ENCODE measurements around the gene SLC6A3. TPM values are rescaled to one million over a fixed set of nuclear protein-coding genes. Genes with fewer than 3 reads are reported as not detected.

The SLC6A3 gene
- total RNA-seq, 1 experiment from 2014 or later: not detected

- no peak for TF ChIP-seq CTCF (conservative IDR thresholded peaks at IDR 0.05; ENCODE audit: low read depth, low read length)
- no peak for TF ChIP-seq EZH2 (IDR thresholded peaks at IDR 0.05; ENCODE audit: borderline replicate concordance, low read depth, low read length, poor library complexity, severe bottlenecking)
- BruUV-seq (replicated peaks): no TSS peak
- intact Hi-C loops (cut with micrococcal nuclease; ENCODE audit: unreplicated experiment): no loop called here
- Histone ChIP-seq H3K9me3 (ENCODE audit: low read depth, low read length, poor library complexity, severe bottlenecking) (no peaks in the 10 kb centered on the region), H3K4me3 (ENCODE audit: low read depth, low read length, poor library complexity, severe bottlenecking) (no peak overlapping the region), H3K36me3 (ENCODE audit: insufficient read depth, low read length, poor library complexity, severe bottlenecking) (no peaks in the 10 kb centered on the region), H3K27me3 (replicated peaks; ENCODE audit: insufficient read depth, low read depth, low read length, poor library complexity) (peaks cover 65% of the 10 kb centered on the region), H3K27ac (ENCODE audit: low read depth, low read length, poor library complexity, severe bottlenecking) (no peak overlapping the region), H3K4me1 (ENCODE audit: insufficient read depth, low read length, poor library complexity, severe bottlenecking) (no peaks in the 10 kb centered on the region)
- ChIA-PET CTCF (no interaction called here), POLR2A (ENCODE audit: low non-redundant PET) (no interaction called here)
- no peak for DNase-seq (ENCODE audit: low spot score)
Observed at GRCh38 chr5:1399737-1400136, 45.5 kb downstream of the SLC6A3 start.

- TF ChIP-seq CTCF (conservative IDR thresholded peaks at IDR 0.05; ENCODE audit: low read depth, low read length): no peak
- TF ChIP-seq EZH2 (IDR thresholded peaks at IDR 0.05; ENCODE audit: borderline replicate concordance, low read depth, low read length, poor library complexity, severe bottlenecking): no peak
- DNase-seq (ENCODE audit: low spot score): no peak
- Histone ChIP-seq H3K9me3 (ENCODE audit: low read depth, low read length, poor library complexity, severe bottlenecking) (no peaks in the 10 kb centered on the region), H3K4me3 (ENCODE audit: low read depth, low read length, poor library complexity, severe bottlenecking) (no peak overlapping the region), H3K27ac (ENCODE audit: low read depth, low read length, poor library complexity, severe bottlenecking) (no peak overlapping the region), H3K27me3 (replicated peaks; ENCODE audit: insufficient read depth, low read depth, low read length, poor library complexity) (peaks cover 77% of the 10 kb centered on the region), H3K4me1 (ENCODE audit: insufficient read depth, low read length, poor library complexity, severe bottlenecking) (no peaks in the 10 kb centered on the region), H3K36me3 (ENCODE audit: insufficient read depth, low read length, poor library complexity, severe bottlenecking) (no peaks in the 10 kb centered on the region)
- no TSS peak for BruUV-seq (replicated peaks)
- ChIA-PET POLR2A (ENCODE audit: low non-redundant PET) (no interaction called here), CTCF (no interaction called here)
- intact Hi-C loops (cut with micrococcal nuclease; ENCODE audit: unreplicated experiment): no loop called here
Observed at GRCh38 chr5:1396293-1396816, 48.9 kb downstream of the SLC6A3 start.

GRCh38 chr5:1394881-1395860 is 50.1 kb downstream of the SLC6A3 start:
- TF ChIP-seq CTCF (conservative IDR thresholded peaks at IDR 0.05; ENCODE audit: low read depth, low read length) (no peak), EZH2 (IDR thresholded peaks at IDR 0.05; ENCODE audit: borderline replicate concordance, low read depth, low read length, poor library complexity, severe bottlenecking) (no peak)
- Histone ChIP-seq H3K4me3 (ENCODE audit: low read depth, low read length, poor library complexity, severe bottlenecking) (no peak overlapping the region), H3K27ac (ENCODE audit: low read depth, low read length, poor library complexity, severe bottlenecking) (no peak overlapping the region), H3K27me3 (replicated peaks; ENCODE audit: insufficient read depth, low read depth, low read length, poor library complexity) (peaks cover 88% of the 10 kb centered on the region), H3K4me1 (ENCODE audit: insufficient read depth, low read length, poor library complexity, severe bottlenecking) (no peaks in the 10 kb centered on the region), H3K9me3 (ENCODE audit: low read depth, low read length, poor library complexity, severe bottlenecking) (no peaks in the 10 kb centered on the region), H3K36me3 (ENCODE audit: insufficient read depth, low read length, poor library complexity, severe bottlenecking) (no peaks in the 10 kb centered on the region)
- ChIA-PET POLR2A (ENCODE audit: low non-redundant PET) (no interaction called here), CTCF (interaction anchor here (0.5 kb wide), 1 partner anchor 62 kb away, joined by 3 read pairs; no protein-coding TSS in a partner anchor)
- BruUV-seq (replicated peaks): no TSS peak
- intact Hi-C loops (cut with micrococcal nuclease; ENCODE audit: unreplicated experiment): no loop called here
- DNase-seq (ENCODE audit: low spot score): no peak
